ENCODE results near the gene TMPRSS15. TPM values are rescaled to one million over a fixed set of nuclear protein-coding genes. Genes with fewer than 3 reads are reported as not detected.

Gene TMPRSS15
- total RNA-seq, 1 donor from 2014 or later, result not detected

DNA sequence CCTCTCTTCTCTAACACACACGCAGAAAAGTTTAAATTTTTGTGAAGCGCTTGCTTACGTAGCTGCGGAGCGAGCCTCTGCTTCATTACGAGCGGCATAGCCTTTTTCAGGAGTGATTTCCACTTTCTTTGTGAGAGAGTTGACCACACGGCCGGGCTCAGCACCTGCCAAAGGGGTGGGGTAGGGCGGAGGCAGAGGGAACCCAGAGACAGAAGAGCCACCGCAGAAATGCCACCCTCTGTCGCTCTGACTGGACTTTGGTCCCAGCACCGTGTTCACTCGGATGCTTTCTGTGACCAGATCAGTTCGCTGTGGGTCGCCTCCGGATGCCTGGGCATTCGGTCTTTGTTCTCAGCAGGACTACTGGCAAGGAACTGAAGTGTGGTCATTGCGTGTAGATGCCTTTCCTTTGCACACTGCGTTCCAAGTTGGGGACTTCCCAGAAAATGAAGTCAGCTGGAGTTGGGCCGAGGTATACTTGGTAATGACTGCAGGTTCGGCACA is 158.1 kb downstream of the TMPRSS15 start:
- DNase-seq (ENCODE audit: low read depth, low spot score), result no peak

- DNase-seq (ENCODE audit: low read depth, low spot score), result no peak
These were observed 158.7 kb downstream of the TMPRSS15 start, which contains the start of gene CHODL for GRCh38 chr21:18244671-18245463. TSS of gene CHODL (plus strand) at chr21:18244833. CDS start at chr21:18245224, 391 bp downstream.

- no peak for DNase-seq (ENCODE audit: low read depth, low spot score)
These were observed 168.0 kb downstream of the TMPRSS15 start for GRCh38 chr21:18235545-18235944.

DNA sequence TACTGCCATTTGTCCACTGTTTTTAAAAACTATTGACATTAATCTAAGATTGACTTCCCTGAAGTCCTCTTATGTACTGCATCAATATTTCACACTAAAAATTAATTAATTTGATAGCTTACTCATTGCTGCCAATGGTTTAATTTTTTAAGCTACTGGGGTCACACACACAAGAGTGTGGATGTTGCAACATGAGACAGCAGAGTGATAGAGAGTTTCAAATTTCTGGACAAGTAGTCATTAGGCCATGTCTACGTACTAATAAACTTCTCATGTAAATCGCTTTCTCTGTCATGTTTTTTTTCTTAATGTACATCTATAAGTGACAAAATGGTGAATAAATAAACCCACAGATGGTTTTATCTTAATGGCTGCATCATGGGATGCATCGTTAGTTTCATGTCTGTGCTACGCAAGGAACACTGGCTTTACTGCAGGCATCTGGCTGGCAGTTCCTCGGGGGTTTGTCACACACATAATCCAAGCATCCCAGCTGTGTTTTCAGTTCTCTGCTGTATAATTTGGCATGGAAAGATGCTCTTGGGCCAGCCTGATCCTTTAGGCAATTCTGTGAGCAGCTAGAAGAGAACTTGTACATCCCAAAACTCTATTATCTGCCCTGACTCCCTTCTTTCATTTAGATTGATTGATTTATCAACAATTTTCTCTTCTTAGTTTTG is 175.4 kb downstream of the TMPRSS15 start:
- DNase-seq (ENCODE audit: low read depth, low spot score), result no peak

DNA sequence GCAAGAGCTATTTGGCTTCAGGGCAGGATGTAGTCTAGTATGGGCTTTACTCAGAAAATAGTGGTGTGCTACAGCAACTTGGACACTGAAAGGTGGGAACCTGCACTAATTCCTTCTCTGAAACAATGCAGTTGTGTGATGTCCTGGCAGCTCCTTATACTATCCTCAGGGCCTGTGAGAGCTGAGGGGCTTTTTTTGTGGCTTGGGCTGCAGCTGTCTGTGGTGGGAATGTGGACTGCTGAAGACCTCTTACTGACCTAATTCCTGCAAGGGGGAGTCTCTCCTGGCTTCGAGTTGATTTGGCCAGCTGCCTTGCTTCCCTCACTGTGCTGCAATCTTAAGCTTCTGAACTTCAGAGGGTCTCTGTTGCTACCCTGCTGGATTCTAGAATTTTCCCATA is 181.2 kb downstream of the TMPRSS15 start:
- no peak for DNase-seq (ENCODE audit: low read depth, low spot score)

GRCh38 chr21:18220498-18220897 is 183.1 kb downstream of the TMPRSS15 start:
- DNase-seq (ENCODE audit: low read depth, low spot score), result no peak

Other genes starting within 250 kb of the TMPRSS15 start
- 0.07 TPM in 1 of 2 replicates, not detected in the other for gene CHODL, start 159.0 kb downstream of the TMPRSS15 start, total RNA-seq